IgD-negative memory B cell (primary cell): Measurements from ENCODE around the gene SCARB2. TPM values are rescaled to one million over a fixed set of nuclear protein-coding genes. Genes with fewer than 3 reads are reported as not detected.

Source experiments
- H3K27ac Mint-ChIP-seq, 3 donors: one replicate each; pipeline ENCODE4 v1.8.0; 2020 to 2022; ENCODE audit warnings: mild to moderate bottlenecking in 3 of 3, mixed read lengths in 3 of 3, moderate library complexity in 1 of 3
- H3K27me3 Mint-ChIP-seq: one replicate; pipeline ENCODE4 v1.8.0; 2021; ENCODE audit warnings: mixed read lengths
- H3K36me3 Mint-ChIP-seq: one replicate; pipeline ENCODE4 v1.8.0; 2020; ENCODE audit warnings: mild to moderate bottlenecking, mixed read lengths
- H3K4me1 Mint-ChIP-seq, 3 donors: one replicate each; pipeline ENCODE4 v1.8.0; 2020 to 2022; ENCODE audit warnings: mixed read lengths in 3 of 3, mild to moderate bottlenecking in 1 of 3
- H3K4me3 Mint-ChIP-seq, 4 donors: one replicate each; pipeline ENCODE4 v1.8.0; 2020 to 2022; ENCODE audit warnings: mild to moderate bottlenecking in 4 of 4, mixed read lengths in 4 of 4, moderate library complexity in 3 of 4
- H3K9me3 Mint-ChIP-seq, 3 donors: one replicate each; pipeline ENCODE4 v1.8.0; 2020 to 2021; ENCODE audit warnings: mixed read lengths in 3 of 3, mild to moderate bottlenecking in 1 of 3
- polyA plus RNA-seq: library from polyadenylated mRNA; unstranded; fragments of 300-500 nt; fragmentation: Illumina TruSeq; gene quantifications from one replicate; pipeline ENCODE4 v1.2.3, GENCODE V29; 2021

Gene SCARB2
- polyA plus RNA-seq, 1 donor from 2014 or later = 12.2 TPM

- peak overlapping the region; percentile 90 to 99 (median 95) for H3K27ac Mint-ChIP-seq
- H3K4me3 Mint-ChIP-seq = peak overlapping the region; percentile 86 to 97 (median 91)
- peaks cover 1% of the 10 kb centered on the region for H3K36me3 Mint-ChIP-seq
- no peaks in the 10 kb centered on the region for H3K9me3 Mint-ChIP-seq
- H3K27me3 Mint-ChIP-seq = peaks cover 2% of the 10 kb centered on the region
- peaks cover 35 to 48% (median 41%) of the 10 kb centered on the region in 3 donors for H3K4me1 Mint-ChIP-seq
These were observed 691 bp downstream of the SCARB2 start for GRCh38 chr4:76212851-76213414.

DNA sequence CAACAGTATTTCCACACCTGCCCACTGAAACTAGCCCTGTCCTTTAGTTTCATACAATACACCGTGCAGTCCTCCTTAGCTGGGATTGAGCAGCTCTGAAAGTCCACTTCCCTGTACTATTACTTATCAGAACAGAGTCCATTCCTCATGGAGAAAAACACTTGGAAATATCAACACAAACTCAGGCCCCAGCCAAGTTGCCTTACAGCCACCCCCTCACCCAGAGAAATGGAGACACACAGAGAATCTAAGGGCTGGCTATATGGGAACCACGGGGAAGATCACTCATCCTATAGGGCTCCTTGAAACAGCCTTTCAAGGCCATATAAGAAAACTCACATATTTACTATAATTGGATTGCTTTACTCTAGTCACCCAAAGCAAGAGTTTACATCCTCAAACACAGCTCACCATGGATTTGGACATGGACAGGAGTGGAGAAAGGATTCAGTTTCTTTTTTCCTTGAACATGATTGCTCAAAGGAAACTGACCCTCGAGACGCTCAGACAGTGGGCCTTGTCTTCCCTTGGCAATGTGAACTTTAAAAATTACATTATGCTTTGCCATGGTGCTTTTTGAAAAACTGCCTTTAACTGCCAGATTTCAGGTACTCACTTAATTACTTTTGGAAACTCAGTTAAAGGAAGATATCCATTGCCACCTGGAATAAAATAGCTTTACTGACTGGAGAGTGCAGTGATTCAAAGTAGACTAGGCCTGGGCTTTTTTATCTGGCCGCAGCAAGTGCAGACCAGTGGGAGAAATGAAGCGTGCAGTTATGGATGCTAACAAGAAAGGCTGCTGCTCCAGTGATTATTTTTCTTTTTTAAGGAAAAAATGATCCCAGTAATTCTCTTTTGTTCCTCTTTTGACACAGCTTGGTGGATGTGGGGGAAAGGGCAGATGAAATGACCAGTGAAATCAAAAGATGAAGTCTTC lies 1.6 kb downstream of the SCARB2 start:
- Mint-ChIP-seq H3K9me3 (no peaks in the 10 kb centered on the region), H3K27ac (peak overlapping the region; percentile 90 to 99 (median 95)), H3K36me3 (peaks cover 1% of the 10 kb centered on the region), H3K27me3 (peaks cover 2% of the 10 kb centered on the region), H3K4me3 (peak overlapping the region; percentile 86 to 97 (median 91)), H3K4me1 (peaks cover 37 to 55% (median 41%) of the 10 kb centered on the region in 3 donors)

- Mint-ChIP-seq H3K4me1 (peaks cover 41 to 55% (median 43%) of the 10 kb centered on the region in 3 donors), H3K36me3 (peaks cover 1% of the 10 kb centered on the region), H3K27ac (peak overlapping the region in 2 of 3 donors; percentile 28 to 90), H3K27me3 (peaks cover 2% of the 10 kb centered on the region), H3K9me3 (no peaks in the 10 kb centered on the region), H3K4me3 (peak overlapping the region in 2 of 4 donors; percentile 26 to 63)
These were observed 3.2 kb downstream of the SCARB2 start for GRCh38 chr4:76210452-76210851.

GRCh38 chr4:76209881-76210280 lies 3.7 kb downstream of the SCARB2 start:
- Mint-ChIP-seq H3K9me3 (no peaks in the 10 kb centered on the region), H3K36me3 (peaks cover 1% of the 10 kb centered on the region), H3K4me3 (peak overlapping the region in 1 of 4 donors; percentile 26), H3K27ac (no peak overlapping the region), H3K4me1 (peaks cover 39 to 55% (median 42%) of the 10 kb centered on the region in 3 donors), H3K27me3 (peaks cover 2% of the 10 kb centered on the region)

DNA sequence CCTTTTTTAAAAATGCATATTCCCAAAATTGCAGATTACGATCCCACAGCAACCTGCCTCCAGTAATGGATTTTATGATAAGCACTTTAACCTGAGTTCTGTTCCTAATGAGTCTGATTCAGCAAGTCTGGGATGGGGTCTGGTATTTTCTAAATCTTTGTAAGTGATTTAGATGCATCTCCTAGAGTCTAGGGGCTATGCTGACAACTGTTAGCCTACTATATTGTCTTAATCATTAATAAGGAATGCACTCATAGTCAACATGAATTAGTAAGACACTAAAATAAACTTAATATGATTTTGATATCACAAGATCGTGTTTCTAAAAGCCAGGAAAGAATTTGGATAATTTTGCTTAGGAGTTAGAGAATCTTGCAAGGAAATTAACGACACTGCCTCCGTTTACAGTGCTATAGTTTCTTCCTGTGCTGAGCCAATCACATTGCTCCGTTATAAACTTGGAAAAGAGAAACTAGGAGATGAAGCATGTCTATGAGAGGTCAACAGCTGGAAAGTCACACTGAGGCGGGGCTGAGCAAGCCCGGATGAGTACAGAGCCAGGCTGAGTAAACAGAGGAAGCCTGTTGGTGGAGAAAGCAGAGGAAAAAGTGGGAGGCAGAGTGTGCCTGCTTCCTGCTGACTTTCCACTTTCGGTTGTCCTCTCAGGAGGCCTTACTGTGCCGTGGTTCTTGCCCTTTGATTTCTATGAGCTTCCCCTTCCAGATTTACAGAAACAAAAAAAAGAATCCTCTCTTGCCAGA lies 5.4 kb downstream of the SCARB2 start:
- no peaks in the 10 kb centered on the region for H3K9me3 Mint-ChIP-seq
- H3K4me3 Mint-ChIP-seq = peak overlapping the region in 1 of 4 donors; percentile 6
- H3K27ac Mint-ChIP-seq = no peak overlapping the region
- H3K27me3 Mint-ChIP-seq = no peaks in the 10 kb centered on the region
- H3K4me1 Mint-ChIP-seq = peaks cover 31 to 45% (median 35%) of the 10 kb centered on the region in 3 donors
- peaks cover 1% of the 10 kb centered on the region for H3K36me3 Mint-ChIP-seq

- Mint-ChIP-seq H3K4me3 (no peak overlapping the region), H3K27me3 (no peaks in the 10 kb centered on the region), H3K36me3 (peaks cover 1% of the 10 kb centered on the region), H3K4me1 (peaks cover 28 to 39% (median 30%) of the 10 kb centered on the region in 3 donors), H3K27ac (no peak overlapping the region), H3K9me3 (no peaks in the 10 kb centered on the region)
These were observed 6.1 kb downstream of the SCARB2 start for GRCh38 chr4:76207549-76207948.

GRCh38 chr4:76206222-76206942 lies 7.2 kb downstream of the SCARB2 start:
- no peaks in the 10 kb centered on the region for H3K9me3 Mint-ChIP-seq
- no peak overlapping the region for H3K4me3 Mint-ChIP-seq
- H3K4me1 Mint-ChIP-seq = peaks cover 18 to 31% (median 22%) of the 10 kb centered on the region in 3 donors
- H3K36me3 Mint-ChIP-seq = peaks cover 1% of the 10 kb centered on the region
- no peaks in the 10 kb centered on the region for H3K27me3 Mint-ChIP-seq
- no peak overlapping the region for H3K27ac Mint-ChIP-seq

DNA sequence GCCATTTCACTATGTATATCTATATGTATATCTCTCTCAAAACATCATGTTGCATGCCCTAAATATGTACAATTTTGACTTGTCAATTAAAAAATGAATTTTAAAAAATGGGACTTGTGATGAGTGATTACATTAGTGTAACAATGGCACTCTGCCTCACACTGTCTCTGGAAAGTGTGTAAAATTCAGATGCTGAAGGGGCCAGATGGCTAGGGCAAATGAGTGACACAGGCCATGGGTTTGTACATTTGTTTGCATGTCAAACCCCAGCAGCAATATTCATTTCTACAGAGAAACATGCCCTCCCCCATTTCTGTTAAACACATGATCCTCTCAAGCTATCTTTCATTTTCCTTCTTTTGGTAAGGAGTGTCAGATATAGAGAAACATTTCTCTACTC lies 8.1 kb downstream of the SCARB2 start:
- Mint-ChIP-seq H3K27me3 (no peaks in the 10 kb centered on the region), H3K36me3 (peaks cover 1% of the 10 kb centered on the region), H3K4me1 (peaks cover 19 to 22% (median 21%) of the 10 kb centered on the region in 3 donors), H3K4me3 (no peak overlapping the region), H3K27ac (no peak overlapping the region), H3K9me3 (no peaks in the 10 kb centered on the region)

- Mint-ChIP-seq H3K36me3 (peaks cover 1% of the 10 kb centered on the region), H3K27ac (no peak overlapping the region), H3K4me1 (peaks cover 19 to 24% (median 20%) of the 10 kb centered on the region in 3 donors), H3K4me3 (no peak overlapping the region), H3K27me3 (no peaks in the 10 kb centered on the region), H3K9me3 (no peaks in the 10 kb centered on the region)
These were observed 8.7 kb downstream of the SCARB2 start for GRCh38 chr4:76204936-76205335.

- no peak overlapping the region for H3K4me3 Mint-ChIP-seq
- H3K9me3 Mint-ChIP-seq = no peaks in the 10 kb centered on the region
- no peaks in the 10 kb centered on the region for H3K27me3 Mint-ChIP-seq
- H3K36me3 Mint-ChIP-seq = peaks cover under 1% of the 10 kb centered on the region
- no peak overlapping the region for H3K27ac Mint-ChIP-seq
- H3K4me1 Mint-ChIP-seq = peaks cover 25 to 30% (median 29%) of the 10 kb centered on the region in 3 donors
These were observed 10.1 kb downstream of the SCARB2 start for GRCh38 chr4:76203541-76203940.

GRCh38 chr4:76201276-76201675 lies 12.3 kb downstream of the SCARB2 start:
- H3K4me1 Mint-ChIP-seq = peaks cover 21 to 37% (median 32%) of the 10 kb centered on the region in 3 donors
- no peak overlapping the region for H3K4me3 Mint-ChIP-seq
- H3K27ac Mint-ChIP-seq = no peak overlapping the region
- H3K9me3 Mint-ChIP-seq = no peaks in the 10 kb centered on the region
- H3K36me3 Mint-ChIP-seq = no peaks in the 10 kb centered on the region
- H3K27me3 Mint-ChIP-seq = no peaks in the 10 kb centered on the region

GRCh38 chr4:76200771-76201231 lies 12.8 kb downstream of the SCARB2 start:
- Mint-ChIP-seq H3K4me3 (peak overlapping the region in 2 of 4 donors; percentile 4 to 29), H3K36me3 (no peaks in the 10 kb centered on the region), H3K9me3 (no peaks in the 10 kb centered on the region), H3K27me3 (no peaks in the 10 kb centered on the region), H3K27ac (peak overlapping the region in 1 of 3 donors; percentile 29), H3K4me1 (peaks cover 21 to 37% (median 31%) of the 10 kb centered on the region in 3 donors)

GRCh38 chr4:76199664-76200211 lies 13.9 kb downstream of the SCARB2 start:
- Mint-ChIP-seq H3K36me3 (no peaks in the 10 kb centered on the region), H3K4me3 (peak overlapping the region; percentile 8 to 86 (median 60)), H3K27ac (peak overlapping the region; percentile 13 to 88 (median 71)), H3K4me1 (peaks cover 24 to 35% (median 28%) of the 10 kb centered on the region in 3 donors), H3K9me3 (no peaks in the 10 kb centered on the region), H3K27me3 (no peaks in the 10 kb centered on the region)
